Transverse colon (tissue), 4 donors: ENCODE results near the gene IL6. TPM values are rescaled to one million over a fixed set of nuclear protein-coding genes. Genes with fewer than 3 reads are reported as not detected.
"Not testable (repeated sequence)": the region's sequence is repeated elsewhere in the genome, so short reads cannot be mapped to it uniquely, and the experiment has no call there.

ENCODE experiments used
- DNase-seq: peaks from one replicate; pipeline ENCODE4 v3.0.0-alpha.2; 2019
- H3K27ac ChIP-seq, 4 donors: fragments of 200-600 bp; sonication (generic); 2 replicates each; pipeline ENCODE4 v1.5.1; 2016 to 2018; ENCODE audit warnings: inconsistent platforms in 4 of 4
- H3K27me3 ChIP-seq: fragments of 200-600 bp; sonication (generic); 2 replicates; pipeline ENCODE4 v1.5.1; 2017; ENCODE audit warnings: inconsistent platforms
- H3K36me3 ChIP-seq, 4 donors: fragments of 200-600 bp; sonication (generic); 2 replicates each; pipeline ENCODE4 v1.5.1; 2017 to 2019; ENCODE audit warnings: inconsistent platforms in 4 of 4
- H3K4me1 ChIP-seq, 4 donors: fragments of 200-600 bp; sonication (generic); 2 replicates each; pipeline ENCODE4 v1.5.1; 2017 to 2020; ENCODE audit warnings: inconsistent platforms in 4 of 4
- H3K4me3 ChIP-seq, 4 donors: fragments of 200-600 bp; sonication (generic); 1 replicate in 1 of 4; 2 replicates in 3 of 4; pipeline versions ENCODE4 v1.5.1 to v1.6.1; 2017 to 2019; ENCODE audit warnings: inconsistent platforms in 4 of 4
- H3K9me3 ChIP-seq, 2 donors: fragments of 200-600 bp; sonication (generic); 2 replicates each; pipeline ENCODE4 v1.5.1; 2017 to 2019; ENCODE audit warnings: inconsistent platforms in 2 of 2
- EP300 ChIP-seq: sonication (generic); formaldehyde crosslinking; IDR thresholded peaks from one replicate; pipeline ENCODE4 v1.6.1; 2017; ENCODE audit warnings: antibody characterized with exemption, low read depth
- POLR2A ChIP-seq: fragments of 450-650 bp; IDR thresholded peaks from one replicate; pipeline ENCODE4 v1.6.1; 2016; ENCODE audit warnings: antibody characterized with exemption, mild to moderate bottlenecking, moderate library complexity
- POLR2AphosphoS5 ChIP-seq, 3 donors: sonication (generic); formaldehyde crosslinking; IDR thresholded peaks; one replicate each; pipeline ENCODE4 v1.6.1; 2016; ENCODE audit warnings: antibody characterized with exemption in 3 of 3
- WGBS, 2 donors: methylation state at CpG; one replicate each; pipeline ENCODE4 v1.1.5; 2018; ENCODE audit warnings: low coverage in 1 of 2; 5-methylcytosine and 5-hydroxymethylcytosine counted together
- in situ Hi-C, 4 donors: fragments of 200-750 bp; cut with MboI; loops; one replicate each; pipeline versions ENCODE4 v1.15.0 to v1.15.1; 2017; ENCODE audit warnings: low sequenced_read_pairs in 3 of 4, low pct_ligation_motif_present in 1 of 4, low pct_unique_long_range_greater_than_20kb in 1 of 4
- intact Hi-C: fragments of 100-400 bp; cut with DNase I; formaldehyde crosslinking; loops from one replicate; pipeline ENCODE4 v1.15.1; 2023; ENCODE audit warnings: low total_unique reads
- total RNA-seq, 4 donors: library from RNA; depleted of rRNA; stranded (reverse); fragments of >200 nt; gene quantifications; one replicate each; pipeline ENCODE4 v1.1.0, GENCODE V29; 2016
- TF ChIP-seq, protein P1 (sequence below), 5 experiments: fragments of 200-600 bp in 3 of 5; fragments of 450-650 bp in 2 of 5; sonication (generic) in 3 of 5; IDR thresholded peaks; 1 replicate in 2 of 5; 2 replicates in 3 of 5; pipeline ENCODE4 v1.5.1; 2016 to 2017; ENCODE audit warnings: antibody characterized with exemption in 5 of 5, inconsistent platforms in 3 of 5, mild to moderate bottlenecking in 2 of 5, moderate library complexity in 1 of 5

The IL6 gene
- total RNA-seq, 4 donors from 2014 or later: 0.82 to 10.8 (median 1.9) TPM; not detected in 1

DNA sequence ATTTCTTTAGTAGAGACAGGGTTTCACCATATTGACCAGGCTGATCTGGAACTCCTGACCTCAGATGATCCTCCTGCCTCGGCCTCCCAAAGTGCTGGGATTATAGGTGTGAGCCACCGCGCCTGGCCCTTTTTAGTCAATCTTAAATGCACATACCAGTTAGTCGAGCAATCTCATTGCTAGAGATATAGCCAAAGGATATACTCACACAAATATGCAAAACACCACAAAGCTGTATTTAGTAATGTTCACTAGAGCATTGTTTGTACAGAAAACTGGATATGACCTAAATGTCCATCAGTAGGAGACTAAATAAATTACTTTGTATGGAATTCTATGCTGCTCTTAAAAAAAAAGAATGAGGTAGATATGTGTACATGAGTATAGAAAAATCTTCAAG lies 24.5 kb upstream of the IL6 start:
- no peak for DNase-seq
- intact Hi-C loops: no loop called here
- no peaks in the 10 kb centered on the region for H3K36me3 ChIP-seq
- in situ Hi-C loops: no loop called here
- TF ChIP-seq EP300 (no peak), POLR2AphosphoS5 (IDR thresholded peaks at IDR 0.05) (no peak), POLR2A (no peak)
- TF ChIP-seq, protein P1, sequence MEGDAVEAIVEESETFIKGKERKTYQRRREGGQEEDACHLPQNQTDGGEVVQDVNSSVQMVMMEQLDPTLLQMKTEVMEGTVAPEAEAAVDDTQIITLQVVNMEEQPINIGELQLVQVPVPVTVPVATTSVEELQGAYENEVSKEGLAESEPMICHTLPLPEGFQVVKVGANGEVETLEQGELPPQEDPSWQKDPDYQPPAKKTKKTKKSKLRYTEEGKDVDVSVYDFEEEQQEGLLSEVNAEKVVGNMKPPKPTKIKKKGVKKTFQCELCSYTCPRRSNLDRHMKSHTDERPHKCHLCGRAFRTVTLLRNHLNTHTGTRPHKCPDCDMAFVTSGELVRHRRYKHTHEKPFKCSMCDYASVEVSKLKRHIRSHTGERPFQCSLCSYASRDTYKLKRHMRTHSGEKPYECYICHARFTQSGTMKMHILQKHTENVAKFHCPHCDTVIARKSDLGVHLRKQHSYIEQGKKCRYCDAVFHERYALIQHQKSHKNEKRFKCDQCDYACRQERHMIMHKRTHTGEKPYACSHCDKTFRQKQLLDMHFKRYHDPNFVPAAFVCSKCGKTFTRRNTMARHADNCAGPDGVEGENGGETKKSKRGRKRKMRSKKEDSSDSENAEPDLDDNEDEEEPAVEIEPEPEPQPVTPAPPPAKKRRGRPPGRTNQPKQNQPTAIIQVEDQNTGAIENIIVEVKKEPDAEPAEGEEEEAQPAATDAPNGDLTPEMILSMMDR (IDR thresholded peaks at IDR 0.05): no peak
- no peaks in the 10 kb centered on the region for H3K27me3 ChIP-seq
- no peak overlapping the region for H3K27ac ChIP-seq
- H3K9me3 ChIP-seq: no peaks in the 10 kb centered on the region
- WGBS, 2 donors: 82% methylated on average over 4 of the region's 4 CpGs; no CpG with 5 or more reads in 1 of the 2 donors
- no peaks in the 10 kb centered on the region for H3K4me1 ChIP-seq
- no peak overlapping the region for H3K4me3 ChIP-seq

DNA sequence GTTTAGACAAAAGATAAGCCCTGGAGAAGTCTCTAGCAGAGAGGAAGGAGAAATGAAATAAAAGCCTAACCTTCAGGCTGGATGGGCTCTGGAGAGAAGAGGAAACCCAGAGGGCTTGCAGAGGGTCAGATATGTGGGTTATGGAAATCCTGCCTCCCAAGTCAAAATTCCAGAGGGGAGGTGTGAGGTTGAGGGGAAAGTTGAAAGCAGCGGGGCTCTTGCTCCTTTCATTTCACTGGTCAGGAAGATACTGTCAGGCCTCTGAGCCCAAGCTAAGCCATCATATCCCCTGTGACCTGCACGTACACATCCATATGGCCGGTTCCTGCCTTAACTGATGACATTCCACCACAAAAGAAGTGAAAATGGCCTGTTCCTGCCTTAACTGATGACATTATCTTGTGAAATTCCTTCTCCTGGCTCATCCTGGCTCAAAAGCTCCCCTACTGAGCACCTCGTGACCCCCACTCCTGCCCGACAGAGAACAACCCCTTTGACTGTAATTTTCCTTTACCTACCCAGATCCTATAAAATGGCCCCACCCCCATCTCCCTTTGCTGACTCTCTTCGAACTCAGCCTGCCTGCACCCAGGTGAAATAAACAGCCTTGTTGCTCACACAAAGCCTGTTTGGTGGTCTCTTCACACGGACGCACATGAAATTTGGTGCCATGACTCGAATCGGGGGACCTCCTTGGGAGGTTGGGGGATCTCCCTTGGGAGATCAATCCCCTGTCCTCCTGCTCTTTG lies 23.7 kb upstream of the IL6 start:
- H3K4me1 ChIP-seq, H3K27me3 ChIP-seq, H3K4me3 ChIP-seq, intact Hi-C loops, H3K27ac ChIP-seq, H3K9me3 ChIP-seq, in situ Hi-C loops, DNase-seq, H3K36me3 ChIP-seq: not testable (repeated sequence)
- whole genome bisulfite sequencing, 2 donors: 75 to 78% methylated on average over 1 to 8 of the region's 10 CpGs

DNA sequence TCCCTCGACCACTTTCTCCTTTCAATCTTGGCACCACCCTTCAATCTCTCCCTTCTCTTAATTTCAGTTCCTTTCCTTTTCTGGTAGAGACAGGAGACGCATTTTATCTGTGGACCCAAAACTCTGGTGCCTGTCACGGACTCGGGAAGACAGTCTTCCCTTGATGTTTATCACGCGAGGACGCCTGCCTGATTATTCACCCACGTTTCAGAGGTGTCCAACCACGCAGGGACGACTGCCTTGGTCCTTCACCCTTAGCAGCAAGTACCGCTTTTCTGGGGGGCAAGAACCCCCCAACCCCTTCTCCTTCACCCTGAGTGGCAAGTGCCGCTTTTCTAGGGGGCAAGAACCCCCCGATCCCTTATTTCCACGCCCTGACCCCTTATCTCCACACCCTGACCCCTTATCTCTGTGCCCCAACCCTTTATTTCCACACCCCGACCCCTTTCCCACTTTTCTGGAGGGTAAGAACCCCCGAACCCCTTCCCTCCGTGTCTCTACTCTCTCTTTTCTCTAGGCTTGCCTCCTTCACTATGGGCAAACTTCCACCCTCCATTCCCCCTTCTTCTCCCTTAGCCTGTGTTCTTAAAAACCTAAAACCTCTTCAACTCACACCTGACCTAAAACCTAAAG lies 22.9 kb upstream of the IL6 start:
- in situ Hi-C loops, DNase-seq, H3K4me1 ChIP-seq, H3K27ac ChIP-seq, H3K36me3 ChIP-seq, H3K4me3 ChIP-seq, H3K27me3 ChIP-seq, H3K9me3 ChIP-seq, intact Hi-C loops: not testable (repeated sequence)
- WGBS, 2 donors: 45 to 84% methylated on average over 5 to 17 of the region's 17 CpGs

DNA sequence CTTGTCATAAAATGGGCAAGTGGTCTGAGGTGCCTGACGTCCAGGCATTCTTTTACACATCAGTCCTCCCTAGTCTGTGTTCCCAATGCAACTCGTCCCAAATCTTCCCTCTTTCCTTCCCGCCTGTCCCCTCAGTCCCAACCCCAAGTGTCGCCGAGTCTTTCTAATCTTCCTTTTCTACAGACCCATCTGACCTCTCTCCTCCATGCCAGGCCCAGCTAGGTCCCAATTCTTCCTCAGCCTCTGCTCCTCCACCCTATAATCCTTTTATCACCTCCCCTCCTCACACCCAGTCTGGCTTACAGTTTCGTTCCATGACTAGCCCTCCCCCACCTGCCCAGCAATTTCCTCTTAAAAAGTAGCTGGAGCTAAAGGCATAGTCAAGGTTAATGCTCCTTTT lies 22.3 kb upstream of the IL6 start:
- WGBS, 2 donors: 76 to 82% methylated on average over 5 to 6 of the region's 6 CpGs
- H3K4me3 ChIP-seq, H3K36me3 ChIP-seq, H3K4me1 ChIP-seq, H3K27ac ChIP-seq, DNase-seq, in situ Hi-C loops, intact Hi-C loops, H3K9me3 ChIP-seq, H3K27me3 ChIP-seq: not testable (repeated sequence)

DNA sequence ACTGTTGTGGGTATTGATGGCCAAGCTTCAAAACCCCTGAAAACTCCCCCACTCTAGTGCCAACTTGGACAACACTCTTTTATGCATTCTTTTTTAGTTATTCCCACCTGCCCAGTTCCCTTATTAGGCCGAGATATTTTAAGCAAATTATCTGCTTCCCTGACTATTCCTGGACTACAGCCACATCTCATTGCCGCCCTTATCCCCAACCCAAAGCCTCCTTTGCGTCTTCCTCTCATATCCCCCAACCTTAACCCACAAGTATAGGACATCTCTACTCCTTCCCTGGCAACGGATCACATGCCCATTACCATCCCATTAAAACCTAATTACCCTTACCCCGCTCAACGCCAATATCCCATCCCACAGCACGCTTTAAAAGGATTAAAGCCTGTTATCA lies 21.1 kb upstream of the IL6 start:
- DNase-seq, H3K4me3 ChIP-seq, H3K4me1 ChIP-seq, intact Hi-C loops, H3K9me3 ChIP-seq, in situ Hi-C loops, H3K36me3 ChIP-seq, H3K27me3 ChIP-seq, H3K27ac ChIP-seq: not testable (repeated sequence)
- 87 to 93% methylated on average over 4 to 7 of the region's 7 CpGs for WGBS, 2 donors

DNA sequence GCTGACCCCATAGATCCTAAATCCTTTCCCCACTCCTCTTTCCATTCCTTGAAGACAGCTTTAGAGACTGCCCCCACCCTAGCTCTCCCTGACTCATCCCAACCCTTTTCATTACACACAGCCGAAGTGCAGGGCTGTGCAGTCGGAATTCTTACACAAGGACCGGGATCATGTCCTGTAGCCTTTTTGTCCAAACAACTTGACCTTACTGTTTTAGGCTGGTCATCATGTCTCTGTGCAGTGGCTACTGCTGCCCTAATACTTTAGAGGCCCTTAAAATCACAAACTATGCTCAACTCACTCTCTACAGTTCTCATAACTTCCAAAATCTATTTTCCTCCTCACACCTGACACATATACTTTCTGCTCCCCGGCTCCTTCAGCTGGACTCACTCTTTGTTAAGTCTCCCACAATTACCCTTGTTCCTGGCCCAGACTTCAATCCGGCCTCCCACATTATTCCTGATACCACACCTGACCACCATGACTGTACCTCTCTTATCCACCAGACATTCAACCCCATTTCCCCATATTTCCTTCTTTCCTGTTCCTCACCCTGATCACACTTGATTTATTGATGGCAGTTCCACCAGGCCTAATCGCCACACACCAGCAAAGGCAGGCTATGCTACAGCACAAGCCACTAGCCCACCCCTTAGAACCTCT lies 19.8 kb upstream of the IL6 start:
- H3K4me1 ChIP-seq, H3K36me3 ChIP-seq, H3K27ac ChIP-seq, intact Hi-C loops, H3K4me3 ChIP-seq, DNase-seq, in situ Hi-C loops, H3K27me3 ChIP-seq, H3K9me3 ChIP-seq: not testable (repeated sequence)
- 91 to 95% methylated on average over 3 to 6 of the region's 6 CpGs for WGBS, 2 donors

DNA sequence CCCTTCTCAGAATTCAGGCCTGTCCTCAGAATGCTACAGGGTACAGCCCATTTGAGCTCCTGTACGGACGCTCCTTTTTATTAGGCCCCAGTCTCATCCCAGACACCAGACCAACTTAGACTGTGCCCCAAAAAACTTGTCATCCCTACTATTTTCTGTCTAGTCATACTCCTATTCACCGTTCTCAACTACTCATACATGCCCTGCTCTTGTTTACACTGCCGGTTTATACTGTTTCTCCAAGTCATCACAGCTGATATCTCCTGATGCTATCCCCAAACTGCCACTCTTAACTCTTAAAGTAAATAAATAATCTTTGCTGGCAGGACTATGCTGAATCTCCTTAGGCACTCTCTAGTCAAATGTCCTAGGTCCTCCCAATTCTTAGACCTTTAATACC lies 18.8 kb upstream of the IL6 start:
- H3K27me3 ChIP-seq, H3K4me3 ChIP-seq, intact Hi-C loops, DNase-seq, H3K4me1 ChIP-seq, in situ Hi-C loops, H3K9me3 ChIP-seq, H3K36me3 ChIP-seq, H3K27ac ChIP-seq: not testable (repeated sequence)
- WGBS, 2 donors: 65 to 90% methylated on average over 2 to 4 of the region's 4 CpGs

DNA sequence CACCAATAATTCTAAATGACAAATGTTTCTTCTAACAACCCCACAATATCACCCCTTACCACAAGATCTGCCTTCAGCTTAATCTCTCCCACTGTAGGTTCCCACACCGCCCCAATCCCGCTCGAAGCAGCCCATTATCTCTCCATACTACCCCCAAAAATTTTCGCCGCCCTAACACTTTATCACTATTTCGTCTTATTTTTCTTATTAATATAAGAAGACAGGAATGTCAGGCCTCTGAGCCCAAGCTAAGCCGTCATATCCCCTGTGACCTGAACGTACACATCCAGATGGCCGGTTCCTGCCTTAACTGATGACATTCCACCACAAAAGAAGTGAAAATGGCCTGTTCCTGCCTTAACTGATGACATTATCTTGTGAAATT lies 18.3 kb upstream of the IL6 start:
- DNase-seq, H3K27me3 ChIP-seq, in situ Hi-C loops, H3K4me3 ChIP-seq, H3K27ac ChIP-seq, H3K36me3 ChIP-seq, H3K9me3 ChIP-seq, intact Hi-C loops, H3K4me1 ChIP-seq: not testable (repeated sequence)
- WGBS, 2 donors: 92 to 100% methylated on average over 9 of the region's 9 CpGs

DNA sequence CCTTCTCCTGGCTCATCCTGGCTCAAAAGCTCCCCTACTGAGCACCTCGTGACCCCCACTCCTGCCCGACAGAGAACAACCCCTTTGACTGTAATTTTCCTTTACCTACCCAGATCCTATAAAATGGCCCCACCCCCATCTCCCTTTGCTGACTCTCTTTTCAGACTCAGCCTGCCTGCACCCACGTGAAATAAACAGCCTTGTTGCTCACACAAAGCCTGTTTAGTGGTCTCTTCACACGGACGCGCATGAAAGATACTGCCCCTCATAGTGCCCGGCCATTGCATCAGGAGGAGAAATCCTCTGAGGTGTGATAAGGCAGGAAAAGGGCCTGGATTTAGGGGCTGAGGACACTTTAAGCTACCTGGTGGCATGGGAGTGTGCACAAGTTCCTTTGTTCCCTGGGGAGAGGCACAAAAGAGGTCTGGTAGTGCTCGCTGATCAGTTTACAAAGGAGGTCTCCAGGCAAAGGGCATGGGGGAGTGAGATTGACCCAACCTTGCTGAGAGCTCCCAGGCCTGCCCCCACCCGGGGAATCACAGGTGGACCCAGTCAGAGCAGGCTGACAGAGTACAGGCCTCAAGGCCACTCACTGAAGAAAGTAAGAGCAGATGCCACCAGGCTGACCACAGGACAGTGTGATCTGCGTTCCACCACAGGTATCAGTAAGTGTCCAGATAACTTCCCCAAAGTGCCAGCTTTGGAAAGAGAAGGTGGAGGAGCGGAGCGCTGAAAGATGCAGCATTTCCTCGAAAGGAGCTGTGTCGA lies 17.8 kb upstream of the IL6 start:
- 85 to 88% methylated on average over 6 to 8 of the region's 14 CpGs for WGBS, 2 donors
- intact Hi-C loops, H3K27me3 ChIP-seq, H3K36me3 ChIP-seq, in situ Hi-C loops, H3K9me3 ChIP-seq, DNase-seq, H3K4me1 ChIP-seq, H3K4me3 ChIP-seq, H3K27ac ChIP-seq: not testable (repeated sequence)
